Cardiac muscle cell (in vitro differentiated cells and primary cell): ENCODE results near the gene HOXD8. TPM values are rescaled to one million over a fixed set of nuclear protein-coding genes. Genes with fewer than 3 reads are reported as not detected.

Source experiments
- DNase-seq, 2 donors: peaks; one replicate each; pipeline versions ENCODE4 v3.0.0 to v3.0.0-alpha.2; 2010 to 2017; ENCODE audit warnings: low read depth in 1 of 2, low spot score in 1 of 2
- H3K27ac ChIP-seq: fragments of 200-600 bp; sonication (generic); 2 replicates; pipeline ENCODE4 v1.5.1; 2016
- H3K27me3 ChIP-seq: fragments of 200-600 bp; sonication (generic); 2 replicates; pipeline ENCODE4 v1.6.0; 2016; ENCODE audit warnings: control low read depth
- H3K36me3 ChIP-seq: fragments of 200-600 bp; sonication (generic); 2 replicates; pipeline ENCODE4 v1.5.1; 2016; ENCODE audit warnings: control low read depth
- H3K4me1 ChIP-seq: fragments of 200-600 bp; sonication (generic); 2 replicates; pipeline ENCODE4 v1.8.1; 2017; ENCODE audit warnings: low read depth, mild to moderate bottlenecking, mixed run types
- H3K4me3 ChIP-seq: fragments of 200-600 bp; sonication (generic); 2 replicates; pipeline ENCODE4 v1.5.1; 2016; ENCODE audit warnings: mild to moderate bottlenecking
- H3K9me3 ChIP-seq: fragments of 200-600 bp; sonication (generic); 2 replicates; pipeline ENCODE4 v1.5.1; 2017; ENCODE audit warnings: low read depth, mild to moderate bottlenecking, control low read depth
- polyA plus RNA-seq: library from polyadenylated mRNA; unstranded; fragments of >200 nt; fragmentation: Nextera tagmentation; extraction: Ambion mirVana; gene quantifications from 2 replicates; pipeline ENCODE4 v1.2.1, GENCODE V29; 2016
- total RNA-seq: library from RNA; depleted of rRNA; stranded (reverse); fragments of >200 nt; gene quantifications from 2 replicates; pipeline ENCODE4 v1.2.3, GENCODE V29; 2016
- TF ChIP-seq, protein P1 (sequence below): IDR thresholded peaks from 2 replicates; pipeline ENCODE4 v1.5.1; 2012; ENCODE audit warnings: low read depth, mild to moderate bottlenecking, low read length

Gene HOXD8
- total and polyA plus RNA-seq, 2 experiments from 2014 or later: not detected

DNA sequence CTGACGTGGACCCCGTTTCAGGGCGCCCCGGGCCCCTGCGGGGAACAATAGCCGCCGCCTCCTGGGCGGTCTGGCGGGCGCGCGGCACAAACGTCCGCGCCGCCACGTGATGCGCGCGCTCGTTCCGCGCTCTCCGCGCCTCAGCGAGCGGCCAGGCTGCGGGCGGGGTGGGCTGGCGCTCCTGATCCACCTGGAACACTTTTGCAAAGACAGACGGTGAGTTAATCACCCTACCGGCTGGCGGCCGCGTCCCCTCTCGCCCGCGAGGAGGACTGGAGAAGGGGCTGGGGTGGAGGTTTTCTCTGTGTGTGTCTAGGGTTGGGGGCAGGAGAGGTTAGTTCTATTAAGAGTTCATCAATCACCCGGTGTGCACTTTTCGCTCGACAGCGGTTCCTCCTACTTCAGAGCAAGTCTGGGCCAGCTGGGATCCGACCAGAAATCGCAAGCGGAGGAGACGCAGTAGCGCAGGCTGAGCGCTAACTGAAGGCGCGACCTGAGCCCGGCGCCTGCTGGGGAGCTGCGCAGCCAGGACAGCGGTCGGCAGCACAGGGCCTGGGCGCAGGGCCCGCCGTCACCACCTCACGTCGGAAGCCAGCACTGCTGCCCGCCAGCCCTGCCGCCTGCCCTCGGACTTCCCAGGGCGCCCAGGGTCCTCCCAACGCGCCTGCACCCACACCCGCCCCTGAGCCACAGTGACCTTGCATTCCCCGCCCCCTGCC lies 48.7 kb downstream of the HOXD8 start:
- Histone ChIP-seq H3K27ac (no peak overlapping the region), H3K9me3 (no peaks in the 10 kb centered on the region), H3K36me3 (no peaks in the 10 kb centered on the region), H3K4me1 (no peaks in the 10 kb centered on the region), H3K4me3 (peak overlapping the region; percentile 37), H3K27me3 (peaks cover 100% of the 10 kb centered on the region)
- TF ChIP-seq, protein P1, sequence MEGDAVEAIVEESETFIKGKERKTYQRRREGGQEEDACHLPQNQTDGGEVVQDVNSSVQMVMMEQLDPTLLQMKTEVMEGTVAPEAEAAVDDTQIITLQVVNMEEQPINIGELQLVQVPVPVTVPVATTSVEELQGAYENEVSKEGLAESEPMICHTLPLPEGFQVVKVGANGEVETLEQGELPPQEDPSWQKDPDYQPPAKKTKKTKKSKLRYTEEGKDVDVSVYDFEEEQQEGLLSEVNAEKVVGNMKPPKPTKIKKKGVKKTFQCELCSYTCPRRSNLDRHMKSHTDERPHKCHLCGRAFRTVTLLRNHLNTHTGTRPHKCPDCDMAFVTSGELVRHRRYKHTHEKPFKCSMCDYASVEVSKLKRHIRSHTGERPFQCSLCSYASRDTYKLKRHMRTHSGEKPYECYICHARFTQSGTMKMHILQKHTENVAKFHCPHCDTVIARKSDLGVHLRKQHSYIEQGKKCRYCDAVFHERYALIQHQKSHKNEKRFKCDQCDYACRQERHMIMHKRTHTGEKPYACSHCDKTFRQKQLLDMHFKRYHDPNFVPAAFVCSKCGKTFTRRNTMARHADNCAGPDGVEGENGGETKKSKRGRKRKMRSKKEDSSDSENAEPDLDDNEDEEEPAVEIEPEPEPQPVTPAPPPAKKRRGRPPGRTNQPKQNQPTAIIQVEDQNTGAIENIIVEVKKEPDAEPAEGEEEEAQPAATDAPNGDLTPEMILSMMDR: no peak
- peak; percentile 28 to 43 for DNase-seq

DNA sequence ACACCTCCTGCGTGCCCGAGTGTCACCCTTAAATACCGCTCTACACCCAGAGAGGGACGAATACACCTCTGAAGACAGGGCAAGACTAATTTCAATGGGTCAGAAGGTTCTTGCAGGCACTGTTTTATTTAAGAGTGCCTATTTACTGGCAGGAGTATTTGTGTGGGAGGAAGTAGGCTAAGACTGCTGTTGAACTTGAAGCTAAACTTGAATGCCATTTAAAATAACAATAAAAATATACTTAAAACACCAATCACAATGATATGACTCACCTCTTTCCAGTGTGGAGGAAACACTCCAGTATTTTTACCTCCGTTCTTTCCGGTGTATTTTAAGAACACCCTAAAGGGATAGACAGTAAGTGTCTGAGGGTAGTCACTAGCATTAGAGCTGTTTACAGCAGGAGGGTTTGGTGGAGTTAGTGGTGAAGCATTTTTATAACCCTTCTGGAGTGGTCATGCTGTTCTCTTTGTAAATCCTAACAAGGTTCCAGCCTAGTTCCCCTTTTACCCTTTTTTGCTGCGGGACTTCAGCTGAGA lies 49.3 kb downstream of the HOXD8 start:
- no peak for DNase-seq
- no peaks in the 10 kb centered on the region for H3K4me1 ChIP-seq
- no peak overlapping the region for H3K27ac ChIP-seq
- TF ChIP-seq, protein P1: no peak
- no peaks in the 10 kb centered on the region for H3K36me3 ChIP-seq
- no peaks in the 10 kb centered on the region for H3K9me3 ChIP-seq
- peaks cover 100% of the 10 kb centered on the region for H3K27me3 ChIP-seq
- H3K4me3 ChIP-seq: no peak overlapping the region

DNA sequence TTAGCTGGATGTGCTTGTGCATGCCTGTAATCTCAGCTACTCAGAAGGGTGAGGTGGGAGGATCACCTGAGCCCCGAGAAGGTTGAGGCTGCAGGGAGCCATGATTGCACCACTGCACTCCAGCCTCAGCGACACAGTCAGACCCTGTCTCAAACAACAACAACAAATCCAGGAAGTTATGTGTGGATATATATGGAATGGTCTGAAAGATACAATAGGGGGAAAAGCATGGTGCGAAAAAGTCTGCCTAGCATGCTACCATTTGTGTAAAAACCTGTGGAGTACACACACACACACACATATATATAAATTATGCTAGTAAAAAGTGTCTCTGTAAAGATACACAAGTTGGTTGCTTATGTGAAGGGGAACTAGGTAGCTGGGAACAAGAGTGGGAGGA lies 52.0 kb downstream of the HOXD8 start:
- H3K27me3 ChIP-seq: peaks cover 100% of the 10 kb centered on the region
- H3K4me1 ChIP-seq: no peaks in the 10 kb centered on the region
- no peaks in the 10 kb centered on the region for H3K36me3 ChIP-seq
- no peak for DNase-seq
- H3K4me3 ChIP-seq: no peak overlapping the region
- no peaks in the 10 kb centered on the region for H3K9me3 ChIP-seq
- no peak overlapping the region for H3K27ac ChIP-seq
- TF ChIP-seq, protein P1: no peak

Other genes starting within 250 kb of the HOXD8 start
- gene LNPK, start 127.4 kb upstream of the HOXD8 start, total RNA-seq: 34.5 and 37.7 TPM in 2 replicates
- gene LNPK, start 127.4 kb upstream of the HOXD8 start, polyA plus RNA-seq: 35.0 and 41.9 TPM in 2 replicates
- gene EVX2, start 45.7 kb upstream of the HOXD8 start, total RNA-seq: 0.06 and 0.11 TPM in 2 replicates
- gene EVX2, start 45.7 kb upstream of the HOXD8 start, polyA plus RNA-seq: 0.28 TPM in 1 of 2 replicates, not detected in the other
- not detected in 2 replicates for gene HOXD13, start 37.0 kb upstream of the HOXD8 start, total RNA-seq
- not detected in 2 replicates for gene HOXD13, start 37.0 kb upstream of the HOXD8 start, polyA plus RNA-seq
- not detected in 2 replicates for gene HOXD12, start 29.9 kb upstream of the HOXD8 start, total RNA-seq
- not detected in 2 replicates for gene HOXD12, start 29.9 kb upstream of the HOXD8 start, polyA plus RNA-seq
- not detected in 2 replicates for gene HOXD11, start 22.4 kb upstream of the HOXD8 start, total RNA-seq
- gene HOXD11, start 22.4 kb upstream of the HOXD8 start, polyA plus RNA-seq: not detected in 2 replicates
- not detected in 2 replicates for gene HOXD10, start 12.9 kb upstream of the HOXD8 start, total RNA-seq
- gene HOXD10, start 12.9 kb upstream of the HOXD8 start, polyA plus RNA-seq: not detected in 2 replicates
- not detected in 2 replicates for gene HOXD9, start 7.0 kb upstream of the HOXD8 start, total RNA-seq
- not detected in 2 replicates for gene HOXD9, start 7.0 kb upstream of the HOXD8 start, polyA plus RNA-seq
- gene HOXD4, start 21.8 kb downstream of the HOXD8 start, total RNA-seq: not detected in 2 replicates
- not detected in 2 replicates for gene HOXD4, start 21.8 kb downstream of the HOXD8 start, polyA plus RNA-seq
- 0.12 TPM in 1 of 2 replicates, not detected in the other for gene HOXD3, start 27.6 kb downstream of the HOXD8 start, total RNA-seq
- not detected in 2 replicates for gene HOXD3, start 27.6 kb downstream of the HOXD8 start, polyA plus RNA-seq
- gene HOXD1, start 59.0 kb downstream of the HOXD8 start, total RNA-seq: not detected in 2 replicates
- gene HOXD1, start 59.0 kb downstream of the HOXD8 start, polyA plus RNA-seq: not detected in 2 replicates
- 50.9 and 60.7 TPM in 2 replicates for gene MTX2, start 139.7 kb downstream of the HOXD8 start, total RNA-seq
- 107 and 124 TPM in 2 replicates for gene MTX2, start 139.7 kb downstream of the HOXD8 start, polyA plus RNA-seq